Fibroblast of lung (primary cell): Measurements from ENCODE around the gene HMCES. TPM values are rescaled to one million over a fixed set of nuclear protein-coding genes. Genes with fewer than 3 reads are reported as not detected.
A peak's percentile ranks its signal among the peaks of the same experiment; 100 is the strongest.

ENCODE experiments used
- DNase-seq, 2 donors: peaks; one replicate each; pipeline versions ENCODE4 v3.0.0 to v3.0.0-alpha.2; 2010; ENCODE audit warnings: low read depth in 2 of 2
- H2AFZ ChIP-seq: 2 replicates; pipeline ENCODE4 v1.5.1; 2012; ENCODE audit warnings: low read length, control low read depth, inconsistent platforms
- H3K27ac ChIP-seq: 2 replicates; pipeline ENCODE4 v1.5.1; 2011; ENCODE audit warnings: low read length, control low read depth; ENCODE audit not compliant: insufficient read depth
- H3K27me3 ChIP-seq: 2 replicates; pipeline ENCODE4 v1.5.1; 2011; ENCODE audit warnings: mild to moderate bottlenecking, low read length; ENCODE audit not compliant: control insufficient read depth, insufficient read depth
- H3K36me3 ChIP-seq: 2 replicates; pipeline ENCODE4 v1.5.1; 2011; ENCODE audit warnings: low read length; ENCODE audit not compliant: control insufficient read depth, insufficient read depth
- H3K4me1 ChIP-seq: 2 replicates; pipeline ENCODE4 v1.5.1; 2011; ENCODE audit warnings: low read length; ENCODE audit not compliant: control insufficient read depth, insufficient read depth; ENCODE audit errors: extremely low read depth
- H3K4me2 ChIP-seq: 2 replicates; pipeline ENCODE4 v1.5.1; 2011; ENCODE audit warnings: low read length, control low read depth; ENCODE audit not compliant: insufficient read depth; ENCODE audit errors: extremely low read depth
- H3K4me3 ChIP-seq, 4 experiments: fragments of 200-600 bp in 1 of 4; sonication (generic) in 1 of 4; replicated peaks in 1 of 4; 2 replicates each; pipeline ENCODE4 v1.5.1; 2011 to 2016; ENCODE audit warnings: low read length in 4 of 4, low read depth in 3 of 4, mild to moderate bottlenecking in 3 of 4, control low read depth in 2 of 4, inconsistent platforms in 1 of 4, mixed read lengths in 1 of 4; ENCODE audit not compliant: insufficient read depth in 1 of 4; ENCODE audit errors: control extremely low read depth in 1 of 4
- H3K79me2 ChIP-seq: 2 replicates; pipeline ENCODE4 v1.5.1; 2012; ENCODE audit warnings: mild to moderate bottlenecking, low read length, inconsistent platforms; ENCODE audit not compliant: control insufficient read depth, insufficient read depth
- H3K9ac ChIP-seq: 2 replicates; pipeline ENCODE4 v1.5.1; 2011; ENCODE audit warnings: mild to moderate bottlenecking, low read length, control low read depth; ENCODE audit not compliant: insufficient read depth
- H3K9me3 ChIP-seq: 2 replicates; pipeline ENCODE4 v1.5.1; 2012; ENCODE audit warnings: low read depth, low read length; ENCODE audit not compliant: control insufficient read depth, insufficient read depth
- H4K20me1 ChIP-seq: 2 replicates; pipeline ENCODE4 v1.5.1; 2011; ENCODE audit warnings: low read length; ENCODE audit not compliant: control insufficient read depth, insufficient read depth; ENCODE audit errors: extremely low read depth
- EZH2 ChIP-seq: IDR thresholded peaks from 2 replicates; pipeline ENCODE4 v1.5.1; 2012; ENCODE audit warnings: low read length, control low read depth, mild to moderate bottlenecking; ENCODE audit errors: missing control alignments
- polyA plus RNA-seq, 2 donors: library from polyadenylated mRNA; depleted of rRNA in 1 of 2; stranded (reverse) in 1 of 2; unstranded in 1 of 2; fragments of >200 nt; gene quantifications; 2 replicates each; pipeline ENCODE4 v1.2.1, GENCODE V29; 2011 to 2012; ENCODE audit warnings: missing spikeins in 1 of 2
- total RNA-seq: library from RNA; depleted of rRNA; stranded (reverse); fragments of >200 nt; gene quantifications from 2 replicates; pipeline ENCODE4 v1.2.1, GENCODE V29; 2014
- TF ChIP-seq, protein P1 (sequence below), 2 donors: IDR thresholded peaks in 1 of 2; conservative IDR thresholded peaks in 1 of 2; 1 replicate in 1 of 2; 2 replicates in 1 of 2; pipeline ENCODE4 v1.5.1; 2011 to 2012; ENCODE audit warnings: low read length in 2 of 2, control low read depth in 1 of 2, inconsistent platforms in 1 of 2, low read depth in 1 of 2, mild to moderate bottlenecking in 1 of 2

The HMCES gene
- total and polyA plus RNA-seq, 2 donors (not counting 1 experiment from before 2014, with no cell fraction given), result 12.2 to 22.8 TPM

DNA sequence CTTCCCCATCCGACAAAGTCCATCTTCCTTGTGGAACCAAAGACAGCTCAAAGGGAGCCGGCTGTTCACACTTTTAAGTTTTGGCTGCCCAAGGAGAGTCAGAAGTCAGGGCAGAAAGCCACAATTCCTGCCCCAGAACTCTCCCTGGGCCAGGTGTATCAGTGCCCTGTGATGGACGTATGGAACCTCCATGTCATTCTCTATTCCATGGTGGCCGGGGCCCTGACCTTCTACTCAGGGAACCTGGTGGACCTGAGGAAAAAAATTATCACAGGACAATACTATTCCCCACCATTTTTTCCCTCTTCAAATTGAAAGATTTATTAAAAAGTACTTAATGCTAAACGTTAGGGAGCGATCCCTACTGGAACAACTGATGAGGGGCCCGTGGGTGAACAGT lies 66.6 kb downstream of the HMCES start:
- H3K79me2 ChIP-seq, result no peaks in the 10 kb centered on the region
- no peaks in the 10 kb centered on the region for H3K4me1 ChIP-seq
- H4K20me1 ChIP-seq, result no peaks in the 10 kb centered on the region
- H3K27me3 ChIP-seq, result peaks cover 16% of the 10 kb centered on the region
- no peak overlapping the region for H2AFZ ChIP-seq
- H3K4me3 ChIP-seq, result no peak overlapping the region
- H3K27ac ChIP-seq, result no peak overlapping the region
- TF ChIP-seq EZH2, result no peak
- TF ChIP-seq, protein P1, sequence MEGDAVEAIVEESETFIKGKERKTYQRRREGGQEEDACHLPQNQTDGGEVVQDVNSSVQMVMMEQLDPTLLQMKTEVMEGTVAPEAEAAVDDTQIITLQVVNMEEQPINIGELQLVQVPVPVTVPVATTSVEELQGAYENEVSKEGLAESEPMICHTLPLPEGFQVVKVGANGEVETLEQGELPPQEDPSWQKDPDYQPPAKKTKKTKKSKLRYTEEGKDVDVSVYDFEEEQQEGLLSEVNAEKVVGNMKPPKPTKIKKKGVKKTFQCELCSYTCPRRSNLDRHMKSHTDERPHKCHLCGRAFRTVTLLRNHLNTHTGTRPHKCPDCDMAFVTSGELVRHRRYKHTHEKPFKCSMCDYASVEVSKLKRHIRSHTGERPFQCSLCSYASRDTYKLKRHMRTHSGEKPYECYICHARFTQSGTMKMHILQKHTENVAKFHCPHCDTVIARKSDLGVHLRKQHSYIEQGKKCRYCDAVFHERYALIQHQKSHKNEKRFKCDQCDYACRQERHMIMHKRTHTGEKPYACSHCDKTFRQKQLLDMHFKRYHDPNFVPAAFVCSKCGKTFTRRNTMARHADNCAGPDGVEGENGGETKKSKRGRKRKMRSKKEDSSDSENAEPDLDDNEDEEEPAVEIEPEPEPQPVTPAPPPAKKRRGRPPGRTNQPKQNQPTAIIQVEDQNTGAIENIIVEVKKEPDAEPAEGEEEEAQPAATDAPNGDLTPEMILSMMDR (conservative IDR thresholded peaks at IDR 0.05 in 1 of 2, IDR thresholded peaks at IDR 0.05 in 1 of 2; ENCODE audit: low read depth in 1 of 2, low read length in 2 of 2), result no peak
- no peaks in the 10 kb centered on the region for H3K36me3 ChIP-seq
- H3K9me3 ChIP-seq, result no peaks in the 10 kb centered on the region
- H3K4me2 ChIP-seq, result no peak overlapping the region
- no peak for DNase-seq
- no peak overlapping the region for H3K9ac ChIP-seq

DNA sequence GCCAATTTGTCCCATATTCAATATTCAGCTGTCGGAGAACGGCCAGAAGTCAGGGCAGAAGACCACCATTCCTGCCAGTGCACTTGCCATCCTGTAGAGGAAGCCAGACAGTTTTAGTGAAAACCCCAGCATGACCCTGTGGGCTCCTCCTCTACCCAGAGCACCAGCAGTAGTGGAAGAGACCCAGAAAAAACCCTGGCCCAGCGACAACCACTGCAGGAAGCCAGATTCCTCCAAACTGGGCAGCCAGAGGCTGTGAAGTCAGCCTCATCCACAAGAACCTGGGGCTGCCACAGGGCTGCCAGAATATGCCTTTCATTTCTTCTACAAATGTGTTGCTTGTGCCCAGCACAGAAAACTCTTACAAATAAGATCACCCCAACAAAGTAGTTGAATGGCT lies 67.3 kb downstream of the HMCES start:
- no peaks in the 10 kb centered on the region for H3K36me3 ChIP-seq

DNA sequence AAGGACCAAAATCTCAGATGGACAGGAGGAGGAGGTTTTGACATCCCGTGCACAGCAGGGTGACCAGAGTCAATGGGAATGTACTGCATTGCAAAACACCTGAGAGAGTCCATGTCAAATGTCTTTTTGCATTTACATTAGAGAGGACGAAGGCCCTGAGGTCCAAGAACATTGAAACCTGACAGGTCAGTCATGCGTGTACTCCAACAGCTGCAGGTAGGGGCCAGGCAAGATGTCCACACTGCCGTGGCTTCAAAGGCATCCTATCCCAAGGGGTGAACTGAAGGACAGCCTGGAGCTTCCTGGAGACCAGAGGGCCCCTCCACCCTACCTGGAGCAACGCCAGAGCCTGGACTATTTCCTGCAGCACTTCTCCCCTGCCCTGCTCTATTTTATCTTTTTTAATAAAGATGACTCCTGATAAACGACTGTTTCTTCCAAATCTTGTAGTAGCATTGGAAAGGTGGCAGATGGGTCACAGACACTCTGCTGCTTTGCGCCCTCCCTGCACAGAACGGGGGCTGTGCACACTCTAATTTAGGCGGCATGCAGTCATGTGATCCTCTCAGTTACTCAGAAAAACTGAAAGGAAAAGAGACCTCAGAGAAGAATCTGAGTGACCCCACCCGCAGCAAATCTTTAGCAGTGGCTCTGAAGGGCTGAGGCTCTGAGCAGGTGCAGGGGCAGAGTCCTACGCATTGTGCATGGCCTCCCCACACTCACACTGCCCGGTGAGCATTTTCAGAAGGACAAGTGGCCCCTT lies 68.2 kb downstream of the HMCES start:
- peaks cover 16% of the 10 kb centered on the region for H3K27me3 ChIP-seq
- H3K4me2 ChIP-seq, result no peak overlapping the region
- H3K9ac ChIP-seq, result no peak overlapping the region
- H2AFZ ChIP-seq, result no peak overlapping the region
- H3K4me3 ChIP-seq, result no peak overlapping the region
- DNase-seq, result peak in 1 of 2 donors; percentile 10
- H3K27ac ChIP-seq, result no peak overlapping the region
- H3K9me3 ChIP-seq, result no peaks in the 10 kb centered on the region
- no peaks in the 10 kb centered on the region for H4K20me1 ChIP-seq
- no peaks in the 10 kb centered on the region for H3K4me1 ChIP-seq
- H3K36me3 ChIP-seq, result no peaks in the 10 kb centered on the region
- no peaks in the 10 kb centered on the region for H3K79me2 ChIP-seq
- TF ChIP-seq, protein P1 (conservative IDR thresholded peaks at IDR 0.05 in 1 of 2, IDR thresholded peaks at IDR 0.05 in 1 of 2; ENCODE audit: low read depth in 1 of 2, low read length in 2 of 2), result no peak
- TF ChIP-seq EZH2, result no peak

More for the DNA sequence above, 67.3 kb downstream of the HMCES start:
- DNase-seq, result peak in 1 of 2 donors; percentile 19
- Histone ChIP-seq H3K79me2 (no peaks in the 10 kb centered on the region), H4K20me1 (no peaks in the 10 kb centered on the region), H3K9me3 (no peaks in the 10 kb centered on the region), H3K9ac (no peak overlapping the region), H3K4me2 (no peak overlapping the region), H3K27ac (no peak overlapping the region), H3K4me3 (no peak overlapping the region), H3K4me1 (no peaks in the 10 kb centered on the region), H3K27me3 (peaks cover 16% of the 10 kb centered on the region), H2AFZ (no peak overlapping the region)
- TF ChIP-seq, protein P1 (conservative IDR thresholded peaks at IDR 0.05 in 1 of 2, IDR thresholded peaks at IDR 0.05 in 1 of 2; ENCODE audit: low read depth in 1 of 2, low read length in 2 of 2), result no peak
- no peak for TF ChIP-seq EZH2
